Measurements from ENCODE around the gene HMCN2. TPM values are rescaled to one million over a fixed set of nuclear protein-coding genes. Genes with fewer than 3 reads are reported as not detected.
"Not testable (repeated sequence)": the region's sequence is repeated elsewhere in the genome, so short reads cannot be mapped to it uniquely, and the experiment has no call there.

Gene HMCN2
- total RNA-seq, 1 donor from 2014 or later = 0.64 TPM

DNA sequence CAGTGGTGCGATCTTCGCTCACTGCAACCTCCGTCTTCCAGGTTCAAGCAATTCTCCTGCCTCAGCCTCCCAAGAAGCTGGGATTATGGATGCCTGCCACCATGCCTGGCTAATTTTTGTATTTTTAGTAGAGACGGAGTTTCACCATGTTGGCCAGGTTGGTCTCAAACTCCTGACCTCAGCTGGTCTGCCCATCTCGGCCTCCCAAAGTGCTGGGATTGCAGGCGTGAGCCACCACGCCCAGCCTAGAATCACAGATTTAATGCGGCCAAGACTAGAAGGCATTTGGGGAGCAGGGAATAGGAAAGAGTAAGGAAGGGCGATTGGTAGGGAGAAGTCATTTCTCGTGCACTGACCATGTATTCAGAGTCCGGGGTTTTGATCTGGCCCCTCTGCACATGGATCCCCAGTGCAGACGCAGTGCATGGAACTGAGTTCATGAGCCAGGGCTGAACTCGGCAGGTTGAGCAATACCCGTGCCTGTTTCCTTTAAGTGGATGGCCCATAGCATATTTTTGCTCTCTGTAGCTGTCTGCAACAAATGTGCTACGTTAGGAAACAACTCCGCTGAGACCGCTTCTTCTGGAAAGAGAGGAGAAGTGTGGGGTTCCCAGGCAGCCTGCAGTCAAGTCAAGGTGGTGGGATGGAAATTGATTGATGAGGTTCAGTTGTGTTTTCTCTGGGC is 3.4 kb upstream of the HMCN2 start:
- DNase-seq (ENCODE audit: extremely low read depth, low read depth, low spot score) = no peak

DNA sequence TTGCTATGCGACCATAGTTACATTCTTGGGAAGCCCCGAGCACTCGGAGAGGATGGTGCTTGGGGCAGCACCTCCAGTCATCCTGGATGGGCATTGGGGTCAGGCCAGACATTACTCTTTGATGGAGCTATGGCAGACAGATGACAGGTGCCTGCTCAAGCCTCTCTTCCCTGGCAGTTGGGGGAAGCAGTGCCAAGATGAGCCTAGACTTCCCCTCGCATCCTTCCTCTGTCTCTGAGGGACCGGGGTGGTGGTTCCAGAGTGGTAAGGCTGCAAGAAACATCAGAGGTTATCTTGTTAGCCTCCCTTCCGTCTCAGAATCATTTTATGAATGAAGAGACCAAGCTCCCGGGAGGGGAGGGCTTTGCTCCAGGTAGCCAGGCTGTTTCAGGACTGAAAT is 2.8 kb upstream of the HMCN2 start:
- no peak for DNase-seq (ENCODE audit: extremely low read depth, low read depth, low spot score)

DNA sequence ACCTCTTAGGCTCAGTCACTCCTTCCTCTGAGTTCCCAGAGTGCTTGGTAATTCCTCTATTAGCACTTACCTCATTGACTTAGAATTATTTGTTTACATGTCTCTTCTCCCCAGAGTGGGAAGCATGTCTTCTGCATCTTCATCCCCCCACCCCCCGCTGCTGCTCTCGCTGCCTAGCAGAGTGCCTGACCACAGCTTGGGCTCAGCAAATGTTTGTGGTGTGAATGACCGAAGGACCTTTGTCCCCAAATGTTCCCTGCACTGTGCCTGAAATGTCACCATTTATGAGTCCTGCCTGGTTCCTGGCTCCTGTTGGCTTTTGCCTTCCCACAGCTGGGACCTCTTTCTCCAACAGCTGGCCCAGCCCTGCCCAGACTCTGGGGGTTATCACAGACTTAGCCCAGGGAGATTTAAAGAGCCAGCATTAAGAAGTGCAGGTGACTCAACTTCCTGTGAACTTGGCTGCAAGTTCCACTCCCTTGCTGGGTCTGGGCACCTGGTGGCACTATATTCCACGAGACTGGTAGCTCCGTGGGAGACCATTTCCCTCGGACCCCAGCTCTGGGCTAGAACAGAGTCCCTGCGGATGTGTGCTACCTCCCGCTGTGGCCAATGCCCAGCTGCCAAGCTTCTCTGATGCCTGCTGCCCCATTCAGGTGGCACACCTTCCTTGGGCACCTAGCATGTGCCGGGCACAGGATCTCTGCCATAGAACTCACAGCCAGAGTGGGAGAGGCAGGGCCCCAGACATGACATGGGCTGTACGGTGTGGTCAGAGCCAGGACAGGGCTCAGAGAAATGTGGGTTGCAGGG is 1.8 kb upstream of the HMCN2 start:
- DNase-seq (ENCODE audit: extremely low read depth, low read depth, low spot score) = no peak

DNA sequence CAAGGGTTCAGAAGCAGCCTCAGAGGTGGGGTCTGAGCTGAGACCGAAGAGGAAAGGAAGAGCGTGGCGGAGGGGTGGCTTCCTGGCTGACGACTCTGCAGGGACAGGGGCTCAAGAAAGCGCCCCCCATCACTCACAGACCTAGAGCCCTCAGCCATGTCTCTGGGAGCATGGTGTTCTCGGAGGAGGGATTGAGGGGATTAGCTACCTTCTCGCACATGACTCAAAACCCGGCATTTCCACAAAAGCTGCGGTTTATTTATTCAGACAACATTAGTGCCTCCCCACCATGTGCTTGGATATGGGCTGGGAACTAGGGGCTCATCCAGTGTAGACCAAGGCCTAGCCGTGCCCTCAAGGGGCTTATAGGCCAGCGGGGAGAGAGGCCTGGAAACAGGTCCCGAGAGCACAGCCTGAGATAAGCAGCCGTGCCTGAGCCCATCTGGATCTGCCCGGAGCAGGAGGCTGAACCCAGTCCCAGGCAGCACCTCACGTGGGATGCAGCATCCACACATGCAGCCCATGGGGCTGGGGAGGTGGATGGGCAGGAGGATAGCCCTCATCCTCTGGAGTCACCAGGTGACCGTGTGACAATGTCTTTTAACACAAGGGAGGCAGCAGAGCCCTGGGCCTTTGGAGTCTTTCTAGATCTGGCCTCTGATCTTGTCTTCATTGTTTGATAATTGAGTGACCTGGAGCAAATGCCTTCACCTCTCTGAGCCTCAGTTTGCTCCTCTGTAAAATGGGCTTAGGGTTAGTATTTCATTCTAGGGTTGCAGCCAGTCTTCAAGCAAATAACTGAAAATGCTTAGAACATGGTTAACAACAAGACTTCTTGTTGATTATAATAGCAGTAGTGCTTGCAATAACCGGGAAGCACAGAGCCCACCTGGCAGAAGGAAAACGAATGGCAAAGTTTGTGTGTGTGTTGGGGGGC is 878 bp upstream of the HMCN2 start:
- no peak for DNase-seq (ENCODE audit: extremely low read depth, low read depth, low spot score)

DNA sequence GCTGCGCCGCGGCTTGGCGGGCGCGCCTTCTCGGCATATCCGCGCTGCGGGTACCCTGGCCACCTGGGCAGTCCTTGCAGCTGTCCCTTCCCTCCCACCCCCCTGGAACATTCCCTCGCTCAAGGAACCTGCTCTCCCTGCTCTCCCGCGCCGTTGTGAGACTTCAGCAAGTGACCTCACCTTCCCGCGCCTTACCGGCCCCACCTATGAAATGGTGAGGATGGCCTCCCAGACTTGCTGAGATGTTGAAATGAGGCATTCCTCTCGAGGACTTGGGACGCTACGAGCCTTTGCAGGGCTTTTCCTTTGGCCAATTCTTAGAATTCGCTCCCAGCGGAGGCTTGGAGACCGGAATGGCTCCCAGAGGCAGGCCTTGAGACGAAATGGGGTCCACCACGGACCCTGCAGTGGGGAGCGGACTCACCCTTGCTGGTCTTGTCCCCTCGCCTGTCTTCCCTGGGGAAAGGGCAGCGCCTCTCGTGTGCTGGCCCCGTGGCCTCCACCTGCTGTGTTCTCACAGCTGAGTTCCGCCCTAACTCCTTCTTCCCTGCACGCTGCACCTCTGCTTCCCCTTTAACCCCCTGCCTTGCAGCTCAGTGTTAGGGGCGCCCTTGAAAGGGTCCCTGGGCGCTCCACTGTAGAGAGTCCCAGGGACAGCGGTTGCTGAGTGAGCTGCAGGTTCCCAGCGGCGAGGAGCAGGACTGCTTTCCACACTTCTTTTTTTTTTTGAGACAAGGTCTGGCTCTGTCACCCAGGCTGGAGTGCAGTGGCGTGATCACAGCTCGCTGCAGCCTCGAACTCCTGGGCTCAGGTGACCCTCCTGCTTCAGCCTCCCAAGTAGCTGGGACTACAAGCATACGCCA is 907 bp downstream of the HMCN2 start:
- DNase-seq (ENCODE audit: extremely low read depth, low read depth, low spot score) = no peak

DNA sequence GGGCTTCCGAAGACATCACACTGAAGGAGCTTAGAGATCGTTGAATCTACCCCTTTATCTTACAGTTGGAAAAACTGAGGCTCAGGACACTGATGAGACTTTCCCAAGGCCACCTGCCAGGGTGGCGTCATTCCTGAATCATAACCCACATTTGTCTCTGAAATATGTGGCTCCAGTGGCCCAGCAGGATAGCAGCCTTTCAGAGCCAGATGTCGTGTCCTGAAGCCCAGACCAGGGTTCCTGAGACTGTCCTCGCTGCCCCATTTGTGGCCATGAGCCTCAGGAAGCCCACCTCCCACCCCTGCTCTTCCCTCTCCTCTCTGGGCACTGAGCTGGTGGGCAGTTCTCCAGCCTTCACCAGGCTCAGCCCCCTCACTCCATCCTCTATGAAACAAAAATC is 2.4 kb downstream of the HMCN2 start:
- no peak for DNase-seq (ENCODE audit: extremely low read depth, low read depth, low spot score)

DNA sequence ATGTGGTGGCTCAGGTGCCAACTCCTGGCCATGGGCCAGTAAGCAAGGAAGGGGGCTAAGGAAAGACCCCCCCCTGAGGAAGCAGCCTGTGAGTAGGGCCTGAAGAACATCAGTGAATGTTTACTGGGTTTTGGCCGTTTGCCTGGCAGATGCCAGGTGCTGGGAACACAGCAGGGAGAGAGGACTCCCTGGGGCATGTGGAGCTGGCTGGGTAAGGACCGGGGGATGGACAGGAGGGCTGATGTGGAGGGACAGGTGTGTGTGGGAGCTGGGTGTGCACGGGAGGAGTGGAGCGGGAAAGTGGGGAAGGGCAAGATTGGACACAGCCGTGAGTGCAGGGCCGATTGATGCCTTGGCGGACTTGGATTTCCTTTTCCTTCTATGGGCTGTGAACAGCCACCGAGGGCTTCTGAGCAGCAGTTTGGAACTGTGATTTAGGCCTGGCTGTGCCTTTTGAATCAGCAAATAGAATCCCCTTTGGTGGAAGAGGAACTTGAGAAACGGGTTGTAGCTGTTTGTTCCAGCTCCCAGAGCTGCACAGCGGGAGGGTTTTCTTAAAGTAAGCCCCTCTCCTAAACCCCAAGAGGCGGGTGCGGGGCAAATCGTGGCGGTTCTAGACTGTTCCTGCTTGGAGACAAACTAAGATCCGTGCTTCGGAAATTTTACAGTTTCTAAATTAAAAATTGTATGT is 3.1 kb downstream of the HMCN2 start:
- DNase-seq (ENCODE audit: extremely low read depth, low read depth, low spot score) = no peak

DNA sequence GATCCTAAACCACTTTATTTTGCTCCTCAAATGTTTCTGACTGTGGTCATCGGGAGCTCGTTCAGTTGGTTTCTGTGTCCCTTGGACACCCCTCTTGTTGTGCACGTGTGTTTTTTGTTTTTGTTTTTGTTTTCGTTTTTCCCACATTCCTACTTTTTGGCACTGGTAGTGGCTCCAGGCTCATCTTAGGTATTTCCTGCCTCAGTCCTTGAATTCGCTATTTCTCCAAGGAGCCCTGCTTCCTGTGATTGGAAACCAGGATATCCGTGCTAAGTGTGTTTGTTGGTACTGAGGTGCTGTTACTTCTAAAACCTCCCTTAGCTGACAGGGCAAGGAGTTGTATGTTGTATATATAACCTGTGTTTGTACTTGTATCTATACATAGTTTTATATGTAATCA is 5.9 kb downstream of the HMCN2 start:
- DNase-seq (ENCODE audit: extremely low read depth, low read depth, low spot score) = peak; percentile 56

DNA sequence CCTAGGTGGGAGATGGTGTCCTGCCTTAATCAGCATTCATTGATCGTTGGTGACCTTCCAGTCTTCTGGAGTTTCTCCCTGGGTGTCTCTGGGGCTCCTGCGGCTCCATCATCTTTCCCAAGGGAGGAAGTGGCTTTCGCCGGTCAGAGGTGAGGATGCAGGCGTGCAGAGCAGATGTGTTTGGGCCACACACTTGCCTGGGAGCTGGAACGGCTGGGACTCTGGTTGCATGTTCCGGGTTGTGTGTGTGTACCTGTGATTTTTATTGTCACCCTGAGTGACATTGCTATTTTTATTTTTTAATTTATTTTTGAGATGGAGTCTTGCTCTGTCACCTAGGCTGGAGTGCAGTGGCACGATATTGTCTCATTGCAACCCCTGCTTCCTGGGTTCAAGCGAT is 9.6 kb downstream of the HMCN2 start:
- no peak for DNase-seq (ENCODE audit: extremely low read depth, low read depth, low spot score)

DNA sequence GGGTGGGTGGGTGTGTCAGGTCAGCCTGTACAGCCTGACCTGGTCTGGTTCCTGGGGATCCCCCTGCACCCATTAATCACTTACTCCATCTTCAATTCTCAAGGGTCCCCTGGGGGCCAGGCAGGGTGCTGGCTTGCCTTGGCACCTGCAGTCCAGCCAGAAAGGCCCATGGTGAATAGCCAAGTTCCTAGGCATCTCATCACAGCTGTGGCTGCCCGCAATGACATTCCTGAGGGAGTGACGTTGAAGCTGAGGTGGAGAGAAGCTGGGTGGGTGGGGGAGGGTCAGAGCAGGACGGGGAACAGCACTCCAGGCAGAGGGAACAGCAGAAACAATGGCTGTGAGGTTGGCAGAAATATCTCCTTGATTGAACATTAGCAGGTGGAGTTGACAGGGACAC is 10.6 kb downstream of the HMCN2 start:
- no peak for DNase-seq (ENCODE audit: extremely low read depth, low read depth, low spot score)

DNA sequence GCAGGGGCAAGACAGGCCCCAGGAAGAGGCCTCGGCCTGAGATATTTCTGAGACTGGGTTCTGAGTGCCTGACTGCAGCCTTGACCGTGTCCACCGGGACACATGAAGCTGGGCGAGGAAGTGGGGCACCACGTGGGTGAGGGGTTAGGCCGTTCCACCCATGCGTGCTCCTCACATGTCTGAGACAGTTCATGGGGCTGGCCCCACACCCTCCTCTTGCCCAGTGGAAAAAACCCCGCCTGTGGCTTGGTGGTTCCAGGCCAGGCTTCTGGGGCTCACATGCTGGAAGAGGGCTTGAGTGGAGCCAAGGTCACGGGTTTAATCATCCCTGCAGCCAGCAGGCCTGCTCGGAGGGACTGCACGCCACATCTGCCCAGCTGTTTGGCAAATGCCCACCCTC is 11.4 kb downstream of the HMCN2 start:
- no peak for DNase-seq (ENCODE audit: extremely low read depth, low read depth, low spot score)

DNA sequence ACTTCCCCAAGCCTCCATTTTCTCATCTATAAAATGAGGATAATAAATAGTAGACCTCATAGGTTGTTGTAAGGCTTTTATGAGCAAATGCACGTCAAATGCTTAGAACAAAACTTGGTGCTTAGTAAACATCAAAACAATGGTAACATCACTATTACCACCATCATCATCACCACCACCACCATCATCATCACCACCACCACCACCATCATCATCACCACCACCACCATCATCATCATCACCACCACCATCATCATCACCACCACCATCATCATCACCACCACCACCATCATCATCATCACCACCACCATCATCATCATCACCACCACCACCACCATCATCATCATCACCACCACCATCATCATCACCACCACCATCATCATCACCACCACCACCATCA is 12.0 kb downstream of the HMCN2 start:
- not testable (repeated sequence) for DNase-seq (ENCODE audit: extremely low read depth, low read depth, low spot score)

DNA sequence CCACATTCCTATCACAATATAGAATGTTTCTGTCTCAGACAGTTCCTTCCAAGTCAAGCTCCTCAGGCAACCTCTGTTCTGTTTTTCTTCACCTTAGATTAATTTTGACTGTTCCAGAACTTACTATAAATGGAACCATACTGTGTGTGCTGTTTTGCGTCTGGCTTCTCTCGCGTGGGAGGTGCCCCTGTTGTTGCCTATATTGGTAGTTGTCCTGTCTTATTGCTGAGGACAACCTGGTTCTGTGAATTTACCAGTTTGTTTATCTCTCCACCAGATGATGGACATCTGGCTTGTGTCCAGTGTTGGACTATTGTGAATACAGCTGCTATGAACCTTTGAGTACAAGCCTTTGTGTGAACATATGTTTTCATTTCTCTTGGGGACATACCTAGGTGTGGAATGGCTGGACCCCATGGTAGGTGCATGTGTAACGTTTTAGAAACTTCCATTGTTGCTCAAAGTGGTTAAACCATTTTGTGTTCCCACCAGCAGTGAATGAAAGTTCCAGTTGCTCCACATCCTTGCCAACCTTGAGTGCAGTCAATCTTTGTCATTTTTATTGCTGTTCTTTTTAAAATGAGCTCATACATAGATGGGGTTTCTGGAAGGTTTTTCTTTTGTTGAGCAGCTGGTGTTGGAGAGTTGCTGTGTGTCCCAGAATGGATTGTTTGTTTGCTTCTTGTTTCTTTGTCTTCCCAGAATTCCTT is 18.1 kb downstream of the HMCN2 start:
- no peak for DNase-seq (ENCODE audit: extremely low read depth, low read depth, low spot score)

DNA sequence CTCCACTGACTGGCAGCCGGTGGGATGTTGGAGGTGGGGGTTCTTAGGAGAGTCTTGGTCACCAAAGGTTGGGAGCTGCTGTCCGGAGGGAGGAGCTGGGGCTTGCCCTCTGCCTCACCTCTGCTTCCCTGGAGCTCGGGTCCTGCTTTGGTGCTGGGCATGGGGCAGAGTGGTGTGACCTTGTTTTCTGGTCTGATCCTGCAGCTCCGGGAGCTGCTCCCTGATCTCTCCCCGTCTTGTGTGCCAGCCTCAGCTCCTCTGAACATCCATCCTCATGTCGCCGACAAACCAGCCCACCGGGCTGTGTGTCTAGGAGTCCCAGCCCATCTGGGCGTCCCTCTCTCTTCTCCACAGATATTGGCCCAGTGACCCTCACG is 18.7 kb downstream of the HMCN2 start:
- DNase-seq (ENCODE audit: extremely low read depth, low read depth, low spot score) = no peak

DNA sequence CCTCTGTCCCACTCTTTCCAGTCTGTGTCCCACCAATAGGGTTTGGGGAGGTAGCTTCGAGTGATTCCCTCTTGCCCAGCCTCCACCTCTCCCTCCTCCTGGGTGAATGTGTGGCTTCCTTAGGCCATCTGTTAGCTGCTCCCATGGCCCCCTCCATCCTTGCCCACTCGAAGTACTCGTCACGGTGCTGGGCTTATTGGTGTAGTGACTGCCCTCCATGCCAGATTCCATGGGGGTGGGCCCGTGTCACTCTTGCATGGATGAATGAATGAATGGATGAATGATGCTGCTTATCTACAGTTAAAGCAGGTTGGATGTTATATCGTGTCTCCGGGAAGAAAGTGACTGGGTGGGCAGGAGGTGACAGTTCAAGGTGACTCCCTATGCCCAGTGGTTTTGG is 19.1 kb downstream of the HMCN2 start:
- no peak for DNase-seq (ENCODE audit: extremely low read depth, low read depth, low spot score)

DNA sequence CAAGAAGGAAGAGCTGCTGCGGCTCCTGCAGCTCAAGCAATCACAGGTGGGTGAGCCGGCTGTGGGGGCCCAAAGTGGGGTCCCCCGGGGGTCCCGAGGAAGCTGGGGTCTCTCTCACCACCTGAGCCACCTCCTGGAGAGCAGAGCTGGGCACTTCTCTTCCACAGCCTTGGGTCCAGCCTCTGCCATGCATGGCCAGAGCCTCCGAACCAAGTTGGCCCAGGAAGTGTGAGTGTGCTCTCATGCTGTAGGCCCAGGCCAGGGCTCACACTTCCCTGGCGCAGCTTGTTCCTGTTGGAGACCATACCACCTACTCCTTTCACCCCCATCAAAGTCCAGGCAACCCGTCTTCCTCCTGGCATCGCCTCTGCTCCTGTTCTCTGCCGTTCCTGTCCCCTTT is 19.7 kb downstream of the HMCN2 start:
- no peak for DNase-seq (ENCODE audit: extremely low read depth, low read depth, low spot score)

DNA sequence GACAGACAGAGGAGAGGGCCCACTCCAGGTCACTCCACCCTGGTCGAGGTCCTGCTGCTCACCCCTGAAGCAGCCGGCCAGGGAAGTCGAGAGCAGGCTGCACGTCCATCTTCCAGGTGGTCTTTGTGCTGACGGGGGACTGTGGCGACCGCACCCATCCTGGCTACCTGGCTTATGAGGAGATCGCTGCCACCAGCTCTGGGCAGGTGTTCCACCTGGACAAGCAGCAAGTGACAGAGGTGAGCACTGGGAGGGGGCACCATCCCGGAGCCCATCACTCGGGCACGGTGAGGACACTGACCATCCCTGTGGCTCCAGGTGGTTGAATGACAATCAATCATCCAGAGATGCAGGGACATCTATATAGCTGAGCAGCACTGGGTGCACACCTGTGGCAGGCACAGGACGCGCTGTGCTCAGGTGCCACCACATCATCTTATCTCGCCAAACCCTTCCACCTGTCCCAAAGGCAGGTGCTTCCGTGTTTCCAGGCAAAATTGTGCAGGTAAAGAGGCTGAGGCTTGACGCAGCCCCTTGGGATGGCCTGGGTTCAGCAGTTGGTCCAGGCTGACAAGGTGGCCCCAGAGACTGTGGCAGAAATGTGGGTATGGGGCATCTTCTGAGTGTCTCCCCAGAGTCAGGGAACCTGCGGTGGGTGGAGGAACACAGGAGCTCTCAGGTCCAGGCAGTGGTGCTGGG is 20.7 kb downstream of the HMCN2 start:
- no peak for DNase-seq (ENCODE audit: extremely low read depth, low read depth, low spot score)

DNA sequence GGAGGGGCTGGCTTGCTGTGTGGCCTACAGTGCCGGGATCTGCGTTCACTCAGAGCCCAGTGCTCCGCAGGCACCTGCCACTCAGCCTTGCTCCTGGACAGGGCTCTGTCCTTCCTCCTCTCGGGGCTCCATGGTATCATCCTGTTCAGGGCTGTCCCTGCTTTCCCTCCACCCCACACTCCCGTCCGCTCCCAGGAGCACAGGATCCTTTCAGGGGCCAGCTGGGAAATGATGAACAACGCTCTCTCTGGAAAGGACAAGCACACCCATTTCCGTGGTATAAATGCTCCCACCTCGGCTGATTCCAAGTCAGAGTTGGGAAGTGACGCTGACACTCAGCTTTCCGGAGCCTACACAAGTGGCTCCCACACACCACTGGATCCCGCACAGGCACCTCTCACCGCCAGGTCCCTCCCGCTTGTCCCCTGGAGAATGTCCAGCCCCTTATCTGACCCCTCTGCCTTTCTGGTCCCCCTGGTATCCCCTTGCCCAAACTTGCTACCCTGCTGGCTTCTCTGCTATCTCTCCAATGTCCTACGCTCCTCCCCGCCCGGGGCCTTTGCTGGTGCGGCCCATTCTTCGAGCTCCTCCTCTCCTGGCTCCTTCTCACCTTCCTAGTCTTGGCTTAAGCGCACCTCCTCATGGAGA is 21.3 kb downstream of the HMCN2 start:
- no peak for DNase-seq (ENCODE audit: extremely low read depth, low read depth, low spot score)

All from glomerular endothelial cell (primary cell).